SKM-1 treated with dmso at 0.1 percent for 144 hours (cell line): Measurements from ENCODE around the gene PTPRN2.
"Not testable (repeated sequence)": the region's sequence is repeated elsewhere in the genome, so short reads cannot be mapped to it uniquely, and the experiment has no call there.

Source experiments
- DNase-seq: peaks from one replicate; lab custom pipeline; 2025; ENCODE audit not compliant: unreplicated experiment; lab: John Stamatoyannopoulos, UW

Gene PTPRN2

GRCh38 chr7:157576415-157576814 is 1011.2 kb downstream of the PTPRN2 start:
- DNase-seq = no peak

- no peak for DNase-seq
Measured at GRCh38 chr7:157575777-157576176, 1011.8 kb downstream of the PTPRN2 start.

- no peak for DNase-seq
Measured at GRCh38 chr7:157574914-157575586, 1012.6 kb downstream of the PTPRN2 start.

GRCh38 chr7:157574120-157574825 is 1013.4 kb downstream of the PTPRN2 start:
- no peak for DNase-seq

- DNase-seq = no peak
Measured at GRCh38 chr7:157573244-157573643, 1014.4 kb downstream of the PTPRN2 start.

- DNase-seq = no peak
Measured at GRCh38 chr7:157572622-157573021, 1015.0 kb downstream of the PTPRN2 start.

GRCh38 chr7:157570531-157571200 is 1017.0 kb downstream of the PTPRN2 start:
- DNase-seq = no peak

GRCh38 chr7:157569967-157570366 is 1017.7 kb downstream of the PTPRN2 start:
- DNase-seq = no peak

- DNase-seq = no peak
Measured at GRCh38 chr7:157568770-157569584, 1018.6 kb downstream of the PTPRN2 start.

GRCh38 chr7:157568106-157568769 is 1019.4 kb downstream of the PTPRN2 start:
- DNase-seq = no peak

GRCh38 chr7:157567666-157568065 is 1020.0 kb downstream of the PTPRN2 start:
- no peak for DNase-seq

- no peak for DNase-seq
Measured at GRCh38 chr7:157566631-157567006, 1021.0 kb downstream of the PTPRN2 start.

- DNase-seq = no peak
Measured at GRCh38 chr7:157565981-157566630, 1021.5 kb downstream of the PTPRN2 start.

GRCh38 chr7:157565201-157565626 is 1022.4 kb downstream of the PTPRN2 start:
- no peak for DNase-seq

GRCh38 chr7:157564517-157565177 is 1023.0 kb downstream of the PTPRN2 start:
- DNase-seq = no peak

GRCh38 chr7:157563467-157564135 is 1024.0 kb downstream of the PTPRN2 start:
- not testable (repeated sequence) for DNase-seq

- DNase-seq = not testable (repeated sequence)
Measured at GRCh38 chr7:157562522-157563398, 1024.9 kb downstream of the PTPRN2 start.

GRCh38 chr7:157561816-157562410 is 1025.7 kb downstream of the PTPRN2 start:
- DNase-seq = no peak
